ENCODE results near the gene ZFYVE9. TPM values are rescaled to one million over a fixed set of nuclear protein-coding genes. Genes with fewer than 3 reads are reported as not detected.

ZFYVE9 gene, protein sequence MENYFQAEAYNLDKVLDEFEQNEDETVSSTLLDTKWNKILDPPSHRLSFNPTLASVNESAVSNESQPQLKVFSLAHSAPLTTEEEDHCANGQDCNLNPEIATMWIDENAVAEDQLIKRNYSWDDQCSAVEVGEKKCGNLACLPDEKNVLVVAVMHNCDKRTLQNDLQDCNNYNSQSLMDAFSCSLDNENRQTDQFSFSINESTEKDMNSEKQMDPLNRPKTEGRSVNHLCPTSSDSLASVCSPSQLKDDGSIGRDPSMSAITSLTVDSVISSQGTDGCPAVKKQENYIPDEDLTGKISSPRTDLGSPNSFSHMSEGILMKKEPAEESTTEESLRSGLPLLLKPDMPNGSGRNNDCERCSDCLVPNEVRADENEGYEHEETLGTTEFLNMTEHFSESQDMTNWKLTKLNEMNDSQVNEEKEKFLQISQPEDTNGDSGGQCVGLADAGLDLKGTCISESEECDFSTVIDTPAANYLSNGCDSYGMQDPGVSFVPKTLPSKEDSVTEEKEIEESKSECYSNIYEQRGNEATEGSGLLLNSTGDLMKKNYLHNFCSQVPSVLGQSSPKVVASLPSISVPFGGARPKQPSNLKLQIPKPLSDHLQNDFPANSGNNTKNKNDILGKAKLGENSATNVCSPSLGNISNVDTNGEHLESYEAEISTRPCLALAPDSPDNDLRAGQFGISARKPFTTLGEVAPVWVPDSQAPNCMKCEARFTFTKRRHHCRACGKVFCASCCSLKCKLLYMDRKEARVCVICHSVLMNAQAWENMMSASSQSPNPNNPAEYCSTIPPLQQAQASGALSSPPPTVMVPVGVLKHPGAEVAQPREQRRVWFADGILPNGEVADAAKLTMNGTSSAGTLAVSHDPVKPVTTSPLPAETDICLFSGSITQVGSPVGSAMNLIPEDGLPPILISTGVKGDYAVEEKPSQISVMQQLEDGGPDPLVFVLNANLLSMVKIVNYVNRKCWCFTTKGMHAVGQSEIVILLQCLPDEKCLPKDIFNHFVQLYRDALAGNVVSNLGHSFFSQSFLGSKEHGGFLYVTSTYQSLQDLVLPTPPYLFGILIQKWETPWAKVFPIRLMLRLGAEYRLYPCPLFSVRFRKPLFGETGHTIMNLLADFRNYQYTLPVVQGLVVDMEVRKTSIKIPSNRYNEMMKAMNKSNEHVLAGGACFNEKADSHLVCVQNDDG (N-terminal part only)
- total RNA-seq: 19.2 and 34.4 TPM in 2 replicates

GRCh38 chr1:52141513-52142219, at the start of gene ZFYVE9:
TSS of gene ZFYVE9 (plus strand) at chr1:52142089. CDS start at chr1:52233207, 91,118 bp downstream.

DNA sequence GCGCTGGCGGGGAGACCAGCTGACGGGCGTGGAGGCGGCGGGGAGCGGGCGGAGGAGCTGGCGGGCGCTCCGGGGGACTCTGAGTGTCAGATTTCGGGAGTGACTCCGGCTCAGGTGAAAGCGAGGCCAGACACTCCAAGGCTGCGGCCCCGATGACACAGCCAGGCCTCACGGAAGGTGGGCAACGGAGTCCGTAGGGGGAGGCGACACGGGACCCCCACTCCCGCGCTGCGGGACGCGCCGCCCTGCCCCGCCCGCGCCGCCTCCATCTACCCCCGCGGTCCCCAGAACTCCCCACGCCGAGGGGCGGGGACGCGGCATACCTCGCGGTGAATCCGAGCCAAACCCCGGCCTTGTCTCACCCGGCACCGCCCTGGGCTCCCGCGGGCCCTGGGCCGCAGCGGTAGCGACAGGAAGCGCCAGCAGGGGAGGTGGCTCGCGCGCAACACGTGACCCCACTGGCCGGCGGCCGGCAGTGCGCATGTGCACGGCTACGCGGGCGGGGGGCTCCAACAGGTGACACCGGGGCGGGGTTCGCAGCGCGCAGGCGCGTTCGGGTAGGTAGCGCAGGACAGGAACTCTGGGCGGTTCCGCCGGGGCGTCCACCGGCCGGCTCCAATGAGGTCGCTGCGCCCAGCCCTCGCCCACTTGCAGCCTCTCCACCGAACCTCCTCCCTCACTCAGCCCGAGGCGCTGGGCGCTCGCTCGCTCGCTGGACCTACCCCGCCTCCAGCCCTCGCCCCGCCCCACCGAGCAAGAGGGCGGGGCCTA, 224.0 kb downstream of the ZFYVE9 start, which contains the start of gene CC2D1B:
Gene CC2D1B (minus strand): TSS at position 460 of the 771 bp plus-strand sequence. CDS start 1,585 bp downstream, outside the sequence.

Other genes with a start within 250 kb of the ZFYVE9 start
- gene RAB3B, start 151.4 kb upstream of the ZFYVE9 start, total RNA-seq: 8.3 and 85.0 TPM in 2 replicates
- gene KTI12, start 108.3 kb upstream of the ZFYVE9 start, total RNA-seq: 9.0 and 16.0 TPM in 2 replicates
- 42.9 and 93.2 TPM in 2 replicates for gene TXNDC12, start 86.9 kb upstream of the ZFYVE9 start, total RNA-seq
- 57.3 and 93.2 TPM in 2 replicates for gene BTF3L4, start 85.8 kb upstream of the ZFYVE9 start, total RNA-seq
- gene CC2D1B, start 224.1 kb downstream of the ZFYVE9 start, total RNA-seq: 40.3 and 60.4 TPM in 2 replicates